SK-N-SH (cell line): Measurements from ENCODE around the gene IL11. TPM values are rescaled to one million over a fixed set of nuclear protein-coding genes. Genes with fewer than 3 reads are reported as not detected.

Experiments
- CTCF ChIA-PET: fragments of 300-600, 350-600 bp; formaldehyde crosslinking; extraction: SDS; loops from one replicate; lab custom pipeline; 2021; lab: Yijun Ruan, JAX
- POLR2A ChIA-PET: fragments of 350-600 bp; sonication (Branson Sonifier 250); formaldehyde crosslinking; extraction: SDS; loops from one replicate; lab custom pipeline; 2020; ENCODE audit warnings: antibody characterized with exemption, inconsistent platforms; lab: Yijun Ruan, JAX
- DNase-seq: peaks from one replicate; pipeline ENCODE4 v3.0.0; 2012
- H2AFZ ChIP-seq: fragments of 200-600 bp; sonication (generic); 2 replicates; pipeline ENCODE4 v1.8.1; 2016; ENCODE audit warnings: antibody characterized with exemption, mild to moderate bottlenecking, low read depth
- H3F3A ChIP-seq: fragments of 200-600 bp; sonication (generic); replicated peaks from 2 replicates; pipeline ENCODE3; 2016; ENCODE audit warnings: antibody characterized with exemption, mild to moderate bottlenecking; ENCODE audit not compliant: insufficient read depth
- H3K27ac ChIP-seq, 2 experiments: fragments of 200-500 bp in 1 of 2; fragments of 200-600 bp in 1 of 2; sonication (Bioruptor generic) in 1 of 2; sonication (generic), shearing (Covaris generic) in 1 of 2; 2 replicates each; pipeline versions ENCODE4 v1.5.1 to v1.6.1; 2014 to 2016; ENCODE audit warnings: low read depth in 2 of 2, inconsistent platforms in 1 of 2, low read length in 1 of 2, mild to moderate bottlenecking in 1 of 2, mixed read lengths in 1 of 2
- H3K27me3 ChIP-seq: fragments of 200-600 bp; sonication (generic), shearing (Covaris generic); 2 replicates; pipeline ENCODE4 v1.6.1; 2016; ENCODE audit warnings: mixed run types; ENCODE audit not compliant: insufficient read depth
- H3K36me3 ChIP-seq, 2 experiments: fragments of 200-500 bp in 1 of 2; fragments of 200-600 bp in 1 of 2; sonication (Bioruptor generic) in 1 of 2; sonication (generic) in 1 of 2; replicated peaks in 1 of 2; 2 replicates each; pipeline versions ENCODE3 to v1.5.1; 2014 to 2016; ENCODE audit warnings: low read length in 1 of 2, mild to moderate bottlenecking in 1 of 2; ENCODE audit not compliant: insufficient read depth in 2 of 2, control insufficient read depth in 1 of 2
- H3K4me1 ChIP-seq, 2 experiments: fragments of 200-500 bp in 1 of 2; fragments of 200-600 bp in 1 of 2; sonication (Bioruptor generic) in 1 of 2; sonication (generic), shearing (Covaris generic) in 1 of 2; 2 replicates each; pipeline versions ENCODE4 v1.5.1 to v1.6.1; 2014 to 2016; ENCODE audit warnings: low read depth in 1 of 2, low read length in 1 of 2, mixed run types in 1 of 2; ENCODE audit not compliant: insufficient read depth in 2 of 2, control insufficient read depth in 1 of 2
- H3K4me2 ChIP-seq: fragments of 200-600 bp; sonication (generic), shearing (Covaris generic); 2 replicates; pipeline ENCODE4 v1.6.1; 2017; ENCODE audit warnings: mixed run types
- H3K4me3 ChIP-seq, 2 experiments: fragments of 200-500 bp in 1 of 2; fragments of 200-600 bp in 1 of 2; sonication (Bioruptor generic) in 1 of 2; sonication (generic), shearing (Covaris generic) in 1 of 2; 2 replicates each; pipeline versions ENCODE4 v1.5.1 to v1.8.1; 2014 to 2016; ENCODE audit warnings: low read depth in 2 of 2, inconsistent platforms in 1 of 2, low read length in 1 of 2, mild to moderate bottlenecking in 1 of 2, mixed read lengths in 1 of 2, moderate library complexity in 1 of 2
- H3K79me2 ChIP-seq: fragments of 200-600 bp; sonication (generic); 2 replicates; pipeline ENCODE4 v1.8.1; 2017; ENCODE audit warnings: mild to moderate bottlenecking; ENCODE audit not compliant: insufficient read depth
- H3K9ac ChIP-seq: fragments of 200-600 bp; sonication (generic); 2 replicates; pipeline ENCODE4 v1.6.1; 2017; ENCODE audit warnings: mixed run types
- H3K9me2 ChIP-seq: fragments of 200-600 bp; sonication (generic); 2 replicates; pipeline ENCODE4 v1.6.1; 2017; ENCODE audit warnings: mixed run types
- H3K9me3 ChIP-seq: fragments of 200-600 bp; sonication (generic); 2 replicates; pipeline ENCODE4 v1.6.1; 2017; ENCODE audit warnings: mixed run types, mild to moderate bottlenecking, moderate library complexity
- H4K20me1 ChIP-seq: fragments of 200-600 bp; sonication (generic); 2 replicates; pipeline ENCODE4 v1.6.1; 2017; ENCODE audit warnings: mild to moderate bottlenecking, mixed run types; ENCODE audit not compliant: insufficient read depth
- FOXJ3 ChIP-seq: sonication (generic); formaldehyde crosslinking; IDR thresholded peaks from 2 replicates; pipeline ENCODE4 v1.5.1; 2020; ENCODE audit warnings: mild to moderate bottlenecking, missing genetic modification reagents
- GATA2 ChIP-seq: sonication (generic); formaldehyde crosslinking; IDR thresholded peaks from 2 replicates; pipeline ENCODE4 v1.5.0; 2020; ENCODE audit warnings: mild to moderate bottlenecking, missing genetic modification reagents
- JUND ChIP-seq: IDR thresholded peaks from 2 replicates; pipeline ENCODE4 v1.4.0; 2012
- MAX ChIP-seq: IDR thresholded peaks from 2 replicates; pipeline ENCODE4 v1.4.0; 2012; ENCODE audit warnings: low read depth
- MEF2A ChIP-seq: IDR thresholded peaks from 2 replicates; pipeline ENCODE4 v1.4.0; 2012; ENCODE audit warnings: low read depth, borderline replicate concordance
- NFIC ChIP-seq: IDR thresholded peaks from 2 replicates; pipeline ENCODE4 v1.4.0; 2012; ENCODE audit warnings: borderline replicate concordance
- PBX3 ChIP-seq: IDR thresholded peaks from 2 replicates; pipeline ENCODE4; 2012
- REST ChIP-seq: IDR thresholded peaks from 2 replicates; pipeline ENCODE4 v1.6.1; 2012; ENCODE audit warnings: mild to moderate bottlenecking, low read depth, low read length, moderate library complexity
- RFX5 ChIP-seq: IDR thresholded peaks from 2 replicates; pipeline ENCODE4 v1.6.1; 2012; ENCODE audit warnings: mild to moderate bottlenecking, improper control_type of control experiment, low read length
- SMC3 ChIP-seq: IDR thresholded peaks from 2 replicates; pipeline ENCODE4 v1.6.1; 2012; ENCODE audit warnings: low read depth, low read length, improper control_type of control experiment
- TAF1 ChIP-seq: IDR thresholded peaks from 2 replicates; pipeline ENCODE4 v1.6.1; 2012; ENCODE audit warnings: low read depth, mild to moderate bottlenecking, low read length, moderate library complexity, borderline replicate concordance
- TEAD4 ChIP-seq: IDR thresholded peaks from 2 replicates; pipeline ENCODE4 v1.4.0; 2012; ENCODE audit warnings: mild to moderate bottlenecking, borderline replicate concordance; ENCODE audit not compliant: insufficient read depth
- USF1 ChIP-seq: IDR thresholded peaks from 2 replicates; pipeline ENCODE4 v1.4.0; 2012; ENCODE audit warnings: low read depth, borderline replicate concordance
- WGBS: methylation state at CpG from one replicate; pipeline ENCODE4 v1.1.6; 2017; ENCODE audit warnings: low lambda C conversion rate; 5-methylcytosine and 5-hydroxymethylcytosine counted together
- polyA plus RNA-seq, 3 experiments: library from polyadenylated mRNA; depleted of rRNA; stranded (reverse); fragments of >200 nt; gene quantifications; 2 replicates each; pipeline ENCODE4 v1.2.3, GENCODE V29; 2012
- TF ChIP-seq, protein P1 (sequence below): fragments of 150-350 bp; IDR thresholded peaks from 2 replicates; pipeline ENCODE4 v1.6.1; 2017; ENCODE audit warnings: antibody characterized with exemption, low read length, low read depth, borderline replicate concordance

The IL11 gene
- polyA plus RNA-seq, 1 of the 3 experiments (the other 2 are of a cell fraction) = 13.2 TPM

- H3F3A ChIP-seq = peaks cover 6% of the 10 kb centered on the region
- 96% methylated on average over 6 of the region's 6 CpGs for WGBS
- no peaks in the 10 kb centered on the region for H3K79me2 ChIP-seq
- no peaks in the 10 kb centered on the region for H3K4me1 ChIP-seq
- no peaks in the 10 kb centered on the region for H4K20me1 ChIP-seq
- POLR2A ChIA-PET = no interaction called here
- no peak overlapping the region for H2AFZ ChIP-seq
- H3K9me3 ChIP-seq = no peaks in the 10 kb centered on the region
- no peaks in the 10 kb centered on the region for H3K27me3 ChIP-seq
- H3K36me3 ChIP-seq = no peaks in the 10 kb centered on the region
- no peak overlapping the region for H3K4me3 ChIP-seq
- no peak overlapping the region for H3K27ac ChIP-seq
- DNase-seq = no peak
- H3K9ac ChIP-seq = no peak overlapping the region
- CTCF ChIA-PET = interaction anchor here (3.8 kb wide), 1 partner anchor 22 kb away, joined by 19 read pairs; no protein-coding TSS in a partner anchor
- H3K9me2 ChIP-seq = no peaks in the 10 kb centered on the region
- no peak overlapping the region for H3K4me2 ChIP-seq
- TF ChIP-seq GATA2 (CRISPR knock-in tag) = no peak
- TF ChIP-seq MEF2A = no peak
- TF ChIP-seq REST = no peak
- no peak for TF ChIP-seq USF1
- no peak for TF ChIP-seq FOXJ3 (CRISPR knock-in tag)
- no peak for TF ChIP-seq TEAD4
- no peak for TF ChIP-seq JUND
- TF ChIP-seq, protein P1, sequence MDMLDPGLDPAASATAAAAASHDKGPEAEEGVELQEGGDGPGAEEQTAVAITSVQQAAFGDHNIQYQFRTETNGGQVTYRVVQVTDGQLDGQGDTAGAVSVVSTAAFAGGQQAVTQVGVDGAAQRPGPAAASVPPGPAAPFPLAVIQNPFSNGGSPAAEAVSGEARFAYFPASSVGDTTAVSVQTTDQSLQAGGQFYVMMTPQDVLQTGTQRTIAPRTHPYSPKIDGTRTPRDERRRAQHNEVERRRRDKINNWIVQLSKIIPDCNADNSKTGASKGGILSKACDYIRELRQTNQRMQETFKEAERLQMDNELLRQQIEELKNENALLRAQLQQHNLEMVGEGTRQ = no peak
- TF ChIP-seq MAX = no peak
Observed at GRCh38 chr19:55324662-55325061, 45.6 kb downstream of the IL11 start.

DNA sequence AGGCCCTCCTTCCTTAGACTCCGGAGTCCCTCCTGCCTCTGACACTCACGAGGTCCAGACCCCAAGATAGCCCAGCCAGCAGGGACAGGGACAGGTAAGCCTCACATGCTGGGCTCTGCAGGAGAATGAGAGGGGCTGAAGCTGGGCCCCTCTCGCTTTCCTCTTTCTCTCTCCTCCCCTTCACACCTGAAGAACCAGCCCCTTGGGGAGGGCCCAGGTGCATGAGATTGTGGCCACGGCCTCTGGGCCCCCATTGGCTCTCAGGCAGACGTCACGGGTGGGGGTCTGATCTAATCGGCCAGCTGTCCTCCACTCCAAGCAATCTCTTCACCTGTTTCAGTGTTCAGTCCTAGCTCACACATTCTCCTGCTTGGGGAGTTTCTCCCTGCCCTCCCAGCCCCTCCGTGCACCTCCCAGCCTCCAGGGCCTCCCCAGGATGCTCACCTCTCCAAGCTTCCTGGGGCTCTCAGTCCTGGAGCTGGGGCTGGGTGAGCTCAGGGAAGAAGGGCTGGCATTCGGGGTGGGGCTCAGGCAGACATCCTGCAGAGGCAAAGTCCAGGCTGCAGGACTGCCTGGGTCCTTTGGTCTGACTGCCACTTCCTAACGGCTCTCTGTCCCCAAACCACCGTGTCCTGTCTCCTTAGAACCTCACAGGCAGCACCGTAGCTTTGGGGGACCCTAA, 47.9 kb downstream of the IL11 start:
- CTCF ChIA-PET = interaction anchor here (0.7 to 3.8 kb wide), 5 partner anchors 18 to 97 kb away, joined by 3 to 21 read pairs (median 3); no protein-coding TSS in a partner anchor
- H2AFZ ChIP-seq = no peak overlapping the region
- WGBS = 70% methylated on average over 10 of the region's 12 CpGs
- no peaks in the 10 kb centered on the region for H3K9me2 ChIP-seq
- no peak for TF ChIP-seq TEAD4
- TF ChIP-seq PBX3 = no peak
- no peak for TF ChIP-seq NFIC
- no peak for TF ChIP-seq TAF1
- TF ChIP-seq USF1 = no peak
- no peak for TF ChIP-seq FOXJ3 (CRISPR knock-in tag)
- TF ChIP-seq RFX5 = no peak
- no peak for TF ChIP-seq SMC3
- POLR2A ChIA-PET = interaction anchor here (1.3 kb wide), 1 partner anchor 9 kb away, joined by 4 read pairs; no protein-coding TSS in a partner anchor
- H4K20me1 ChIP-seq = no peaks in the 10 kb centered on the region
- H3K27me3 ChIP-seq = no peaks in the 10 kb centered on the region
- no peaks in the 10 kb centered on the region for H3F3A ChIP-seq
- H3K4me1 ChIP-seq = no peaks in the 10 kb centered on the region
- no peak overlapping the region for H3K27ac ChIP-seq
- H3K79me2 ChIP-seq = no peaks in the 10 kb centered on the region
- DNase-seq = no peak
- H3K36me3 ChIP-seq = no peaks in the 10 kb centered on the region
- no peak overlapping the region for H3K4me2 ChIP-seq
- H3K9me3 ChIP-seq = no peaks in the 10 kb centered on the region
- H3K9ac ChIP-seq = no peak overlapping the region
- H3K4me3 ChIP-seq = no peak overlapping the region
